IPS DF 4.7 (cell line): ENCODE results near the gene DNER.

Experiments
- DNase-seq: peaks from one replicate; pipeline ENCODE4 v3.0.0-alpha.2; 2013; ENCODE audit warnings: low spot score; ENCODE audit errors: extremely low read depth

DNER gene

GRCh38 chr2:229445019-229445418 lies 269.3 kb downstream of the DNER start:
- no peak for DNase-seq

- no peak for DNase-seq
Observed at GRCh38 chr2:229443546-229444268, 270.6 kb downstream of the DNER start.

- DNase-seq, result no peak
Observed at GRCh38 chr2:229443141-229443540, 271.2 kb downstream of the DNER start.

- no peak for DNase-seq
Observed at GRCh38 chr2:229438430-229439159, 275.8 kb downstream of the DNER start.

GRCh38 chr2:229437467-229437866 lies 276.9 kb downstream of the DNER start:
- DNase-seq, result no peak

- no peak for DNase-seq
Observed at GRCh38 chr2:229434187-229434586, 280.2 kb downstream of the DNER start.

- DNase-seq, result no peak
Observed at GRCh38 chr2:229433351-229433750, 281.0 kb downstream of the DNER start.

- no peak for DNase-seq
Observed at GRCh38 chr2:229431327-229431954, 282.9 kb downstream of the DNER start.

GRCh38 chr2:229429589-229429988 lies 284.8 kb downstream of the DNER start:
- DNase-seq, result no peak

GRCh38 chr2:229426464-229426863 lies 287.9 kb downstream of the DNER start:
- DNase-seq, result no peak

GRCh38 chr2:229425598-229425997 lies 288.8 kb downstream of the DNER start:
- no peak for DNase-seq

- no peak for DNase-seq
Observed at GRCh38 chr2:229422063-229422462, 292.3 kb downstream of the DNER start.

GRCh38 chr2:229419158-229419557 lies 295.2 kb downstream of the DNER start:
- no peak for DNase-seq

GRCh38 chr2:229417916-229418315 lies 296.4 kb downstream of the DNER start:
- DNase-seq, result no peak

- DNase-seq, result no peak
Observed at GRCh38 chr2:229417176-229417575, 297.2 kb downstream of the DNER start.

- DNase-seq, result no peak
Observed at GRCh38 chr2:229416116-229416694, 298.1 kb downstream of the DNER start.

- DNase-seq, result no peak
Observed at GRCh38 chr2:229414631-229415030, 299.7 kb downstream of the DNER start.

- DNase-seq, result no peak
Observed at GRCh38 chr2:229412686-229413085, 301.7 kb downstream of the DNER start.

GRCh38 chr2:229410946-229411345 lies 303.4 kb downstream of the DNER start:
- DNase-seq, result no peak

GRCh38 chr2:229410264-229410663 lies 304.1 kb downstream of the DNER start:
- no peak for DNase-seq

GRCh38 chr2:229409751-229410181 lies 304.6 kb downstream of the DNER start:
- no peak for DNase-seq

- DNase-seq, result no peak
Observed at GRCh38 chr2:229408962-229409361, 305.4 kb downstream of the DNER start.
